ENCODE measurements around the gene KIF21A. TPM values are rescaled to one million over a fixed set of nuclear protein-coding genes. Genes with fewer than 3 reads are reported as not detected.

KIF21A gene
- total RNA-seq, 1 donor from 2014 or later: 57.3 TPM

GRCh38 chr12:39395866-39396265 is 47.1 kb downstream of the KIF21A start:
- Mint-ChIP-seq H3K4me3 (ENCODE audit: low read depth) (no peak overlapping the region), H3K27me3 (no peaks in the 10 kb centered on the region), H3K36me3 (ENCODE audit: insufficient read depth) (peaks cover 1% of the 10 kb centered on the region), H3K27ac (peak overlapping the region; percentile 90), H3K9me3 (ENCODE audit: low read depth) (peaks cover 3% of the 10 kb centered on the region), H3K4me1 (ENCODE audit: low read depth) (peaks cover 13% of the 10 kb centered on the region)
- TF ChIP-seq, protein P1, sequence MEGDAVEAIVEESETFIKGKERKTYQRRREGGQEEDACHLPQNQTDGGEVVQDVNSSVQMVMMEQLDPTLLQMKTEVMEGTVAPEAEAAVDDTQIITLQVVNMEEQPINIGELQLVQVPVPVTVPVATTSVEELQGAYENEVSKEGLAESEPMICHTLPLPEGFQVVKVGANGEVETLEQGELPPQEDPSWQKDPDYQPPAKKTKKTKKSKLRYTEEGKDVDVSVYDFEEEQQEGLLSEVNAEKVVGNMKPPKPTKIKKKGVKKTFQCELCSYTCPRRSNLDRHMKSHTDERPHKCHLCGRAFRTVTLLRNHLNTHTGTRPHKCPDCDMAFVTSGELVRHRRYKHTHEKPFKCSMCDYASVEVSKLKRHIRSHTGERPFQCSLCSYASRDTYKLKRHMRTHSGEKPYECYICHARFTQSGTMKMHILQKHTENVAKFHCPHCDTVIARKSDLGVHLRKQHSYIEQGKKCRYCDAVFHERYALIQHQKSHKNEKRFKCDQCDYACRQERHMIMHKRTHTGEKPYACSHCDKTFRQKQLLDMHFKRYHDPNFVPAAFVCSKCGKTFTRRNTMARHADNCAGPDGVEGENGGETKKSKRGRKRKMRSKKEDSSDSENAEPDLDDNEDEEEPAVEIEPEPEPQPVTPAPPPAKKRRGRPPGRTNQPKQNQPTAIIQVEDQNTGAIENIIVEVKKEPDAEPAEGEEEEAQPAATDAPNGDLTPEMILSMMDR (IDR thresholded peaks at IDR 0.05; ENCODE audit: unreplicated experiment): no peak
- DNase-seq (ENCODE audit: low spot score, unreplicated experiment): no peak

DNA sequence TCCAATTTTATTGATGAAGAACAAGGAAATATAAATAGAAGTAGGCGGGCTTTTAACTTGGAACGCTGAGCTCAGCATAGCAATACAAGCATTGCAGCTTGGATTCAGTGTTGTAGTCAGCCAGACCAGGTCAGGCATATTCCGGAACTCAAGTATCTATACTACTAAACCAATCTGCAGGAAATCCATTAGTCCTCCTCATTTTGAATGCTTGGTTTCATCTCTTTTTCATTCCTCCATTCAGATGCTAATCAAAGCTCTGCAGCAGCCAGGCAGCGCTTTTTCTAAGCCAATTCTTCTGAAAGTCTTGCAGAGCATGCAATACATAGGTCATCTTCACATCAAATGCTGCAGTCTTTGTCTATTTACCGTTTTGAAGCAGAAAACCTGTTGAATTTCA is 49.0 kb downstream of the KIF21A start:
- Mint-ChIP-seq H3K36me3 (ENCODE audit: insufficient read depth) (peaks cover 1% of the 10 kb centered on the region), H3K4me1 (ENCODE audit: low read depth) (peaks cover 13% of the 10 kb centered on the region), H3K4me3 (ENCODE audit: low read depth) (no peak overlapping the region), H3K27me3 (no peaks in the 10 kb centered on the region), H3K27ac (no peak overlapping the region), H3K9me3 (ENCODE audit: low read depth) (peaks cover 3% of the 10 kb centered on the region)
- TF ChIP-seq, protein P1 (IDR thresholded peaks at IDR 0.05; ENCODE audit: unreplicated experiment): no peak
- no peak for DNase-seq (ENCODE audit: low spot score, unreplicated experiment)

DNA sequence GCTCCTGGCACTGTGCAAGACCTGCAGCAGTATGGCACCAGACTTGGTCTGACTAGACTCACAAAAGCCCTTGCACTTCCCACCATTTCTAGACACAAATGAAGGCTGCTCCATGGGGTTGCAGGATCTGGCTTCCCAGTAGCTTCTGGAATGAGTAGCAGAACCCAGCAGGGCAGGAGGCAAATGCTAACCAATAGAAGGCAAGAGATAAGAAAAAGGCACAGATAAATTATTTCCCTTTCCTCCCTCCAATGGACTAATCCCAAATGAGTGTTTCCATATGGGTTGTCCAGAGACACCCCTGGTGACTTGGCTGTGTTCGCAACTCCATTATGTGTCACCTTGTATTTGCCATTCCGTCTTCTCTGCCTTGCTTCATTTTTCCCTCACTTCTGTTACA is 49.7 kb downstream of the KIF21A start:
- DNase-seq (ENCODE audit: low spot score, unreplicated experiment): no peak
- Mint-ChIP-seq H3K27ac (no peak overlapping the region), H3K4me3 (ENCODE audit: low read depth) (no peak overlapping the region), H3K36me3 (ENCODE audit: insufficient read depth) (peaks cover 1% of the 10 kb centered on the region), H3K27me3 (no peaks in the 10 kb centered on the region), H3K9me3 (ENCODE audit: low read depth) (peaks cover 3% of the 10 kb centered on the region), H3K4me1 (ENCODE audit: low read depth) (peaks cover 13% of the 10 kb centered on the region)
- TF ChIP-seq, protein P1 (IDR thresholded peaks at IDR 0.05; ENCODE audit: unreplicated experiment): no peak

- Mint-ChIP-seq H3K27me3 (no peaks in the 10 kb centered on the region), H3K9me3 (ENCODE audit: low read depth) (peaks cover 3% of the 10 kb centered on the region), H3K27ac (peak overlapping the region; percentile 35), H3K4me1 (ENCODE audit: low read depth) (peaks cover 13% of the 10 kb centered on the region), H3K4me3 (ENCODE audit: low read depth) (no peak overlapping the region), H3K36me3 (ENCODE audit: insufficient read depth) (peaks cover 1% of the 10 kb centered on the region)
- no peak for DNase-seq (ENCODE audit: low spot score, unreplicated experiment)
- TF ChIP-seq, protein P1 (IDR thresholded peaks at IDR 0.05; ENCODE audit: unreplicated experiment): no peak
Observed at GRCh38 chr12:39392154-39392925, 50.6 kb downstream of the KIF21A start.

GRCh38 chr12:39390752-39391151 is 52.2 kb downstream of the KIF21A start:
- Mint-ChIP-seq H3K4me3 (ENCODE audit: low read depth) (no peak overlapping the region), H3K27ac (no peak overlapping the region), H3K36me3 (ENCODE audit: insufficient read depth) (peaks cover 3% of the 10 kb centered on the region), H3K27me3 (no peaks in the 10 kb centered on the region), H3K9me3 (ENCODE audit: low read depth) (peaks cover 1% of the 10 kb centered on the region), H3K4me1 (ENCODE audit: low read depth) (peaks cover 16% of the 10 kb centered on the region)
- DNase-seq (ENCODE audit: low spot score, unreplicated experiment): no peak
- TF ChIP-seq, protein P1 (IDR thresholded peaks at IDR 0.05; ENCODE audit: unreplicated experiment): no peak

Data from progenitor cell of endocrine pancreas (in vitro differentiated cells).